Neutrophil (primary cell): ENCODE measurements around the gene OR1L8.
"Not testable (repeated sequence)": the region's sequence is repeated elsewhere in the genome, so short reads cannot be mapped to it uniquely, and the experiment has no call there.

Experiments used
- H3K27ac ChIP-seq: fragments of 200-600 bp; sonication (generic); 2 replicates; pipeline ENCODE4 v1.5.1; 2016; ENCODE audit warnings: mild to moderate bottlenecking, moderate library complexity
- H3K27me3 ChIP-seq: fragments of 200-600 bp; sonication (generic); 2 replicates; pipeline ENCODE4 v1.6.0; 2016; ENCODE audit warnings: mild to moderate bottlenecking
- H3K36me3 ChIP-seq: fragments of 200-600 bp; sonication (generic); 2 replicates; pipeline ENCODE4 v1.5.1; 2017
- H3K4me1 ChIP-seq, 2 experiments: fragments of 200-600 bp in 1 of 2; sonication (generic) in 1 of 2; 1 replicate in 1 of 2; 2 replicates in 1 of 2; pipeline versions ENCODE4 v1.5.1 to v1.6.1; 2013 to 2016; ENCODE audit warnings: low read depth in 1 of 2, low read length in 1 of 2, mild to moderate bottlenecking in 1 of 2, moderate library complexity in 1 of 2; ENCODE audit not compliant: control insufficient read depth in 1 of 2, insufficient read depth in 1 of 2
- H3K4me3 ChIP-seq, 2 experiments: fragments of 200-600 bp in 1 of 2; sonication (generic) in 1 of 2; 1 replicate in 1 of 2; 2 replicates in 1 of 2; pipeline ENCODE4 v1.5.1; 2013 to 2016; ENCODE audit warnings: low read depth in 1 of 2, low read length in 1 of 2, mild to moderate bottlenecking in 1 of 2, moderate library complexity in 1 of 2
- H3K9me3 ChIP-seq: fragments of 200-600 bp; sonication (generic); 2 replicates; pipeline ENCODE4 v1.5.1; 2016
- CTCF ChIP-seq: fragments of 200-600 bp; sonication (generic); IDR thresholded peaks from 2 replicates; pipeline ENCODE4 v1.5.1; 2016; ENCODE audit warnings: antibody characterized with exemption

Gene OR1L8

GRCh38 chr9:122583284-122583683 is at the start of gene OR1L8:
Gene OR1L8 (minus strand): TSS chr9:122583384. CDS start chr9:122568477, 14,907 bp downstream.
- H3K9me3 ChIP-seq, H3K4me1 ChIP-seq, H3K4me3 ChIP-seq, H3K36me3 ChIP-seq, H3K27ac ChIP-seq, H3K27me3 ChIP-seq: not testable (repeated sequence)

GRCh38 chr9:122619996-122620395 is 36.8 kb upstream of the OR1L8 start:
- Histone ChIP-seq H3K27me3 (no peaks in the 10 kb centered on the region), H3K4me3 (no peak overlapping the region), H3K4me1 (no peaks in the 10 kb centered on the region), H3K36me3 (no peaks in the 10 kb centered on the region), H3K9me3 (no peaks in the 10 kb centered on the region), H3K27ac (no peak overlapping the region)
- TF ChIP-seq CTCF = no peak

- no peaks in the 10 kb centered on the region for H3K9me3 ChIP-seq
- H3K27ac ChIP-seq = no peak within 1 kb of the TSS
- no peaks in the 10 kb centered on the region for H3K36me3 ChIP-seq
- H3K27me3 ChIP-seq = no peaks in the 10 kb centered on the region
- no peak within 1 kb of the TSS for H3K4me3 ChIP-seq
- no peak for TF ChIP-seq CTCF
- H3K4me1 ChIP-seq = no peaks in the 10 kb centered on the region
These were observed 31.2 kb upstream of the OR1L8 start, which contains the start of gene OR1Q1 for GRCh38 chr9:122614362-122614761. Gene OR1Q1 (plus strand): TSS chr9:122614738. CDS start chr9:122614738, 0 bp downstream.

- Histone ChIP-seq H3K4me3 (no peak overlapping the region), H3K27ac (no peak overlapping the region), H3K36me3 (no peaks in the 10 kb centered on the region), H3K27me3 (no peaks in the 10 kb centered on the region), H3K9me3 (no peaks in the 10 kb centered on the region), H3K4me1 (no peaks in the 10 kb centered on the region)
- no peak for TF ChIP-seq CTCF
These were observed 26.6 kb upstream of the OR1L8 start for GRCh38 chr9:122609804-122610203.

GRCh38 chr9:122606587-122606986 is 23.4 kb upstream of the OR1L8 start:
- no peaks in the 10 kb centered on the region for H3K36me3 ChIP-seq
- no peak for TF ChIP-seq CTCF
- H3K9me3 ChIP-seq = no peaks in the 10 kb centered on the region
- no peaks in the 10 kb centered on the region for H3K27me3 ChIP-seq
- no peak overlapping the region for H3K4me3 ChIP-seq
- no peak overlapping the region for H3K27ac ChIP-seq
- no peaks in the 10 kb centered on the region for H3K4me1 ChIP-seq

GRCh38 chr9:122605691-122606090 is 22.5 kb upstream of the OR1L8 start:
- Histone ChIP-seq H3K27ac (no peak overlapping the region), H3K36me3 (no peaks in the 10 kb centered on the region), H3K27me3 (no peaks in the 10 kb centered on the region), H3K4me1 (no peaks in the 10 kb centered on the region), H3K9me3 (no peaks in the 10 kb centered on the region), H3K4me3 (no peak overlapping the region)
- no peak for TF ChIP-seq CTCF
